ENCODE measurements around the gene POM121.

DNA sequence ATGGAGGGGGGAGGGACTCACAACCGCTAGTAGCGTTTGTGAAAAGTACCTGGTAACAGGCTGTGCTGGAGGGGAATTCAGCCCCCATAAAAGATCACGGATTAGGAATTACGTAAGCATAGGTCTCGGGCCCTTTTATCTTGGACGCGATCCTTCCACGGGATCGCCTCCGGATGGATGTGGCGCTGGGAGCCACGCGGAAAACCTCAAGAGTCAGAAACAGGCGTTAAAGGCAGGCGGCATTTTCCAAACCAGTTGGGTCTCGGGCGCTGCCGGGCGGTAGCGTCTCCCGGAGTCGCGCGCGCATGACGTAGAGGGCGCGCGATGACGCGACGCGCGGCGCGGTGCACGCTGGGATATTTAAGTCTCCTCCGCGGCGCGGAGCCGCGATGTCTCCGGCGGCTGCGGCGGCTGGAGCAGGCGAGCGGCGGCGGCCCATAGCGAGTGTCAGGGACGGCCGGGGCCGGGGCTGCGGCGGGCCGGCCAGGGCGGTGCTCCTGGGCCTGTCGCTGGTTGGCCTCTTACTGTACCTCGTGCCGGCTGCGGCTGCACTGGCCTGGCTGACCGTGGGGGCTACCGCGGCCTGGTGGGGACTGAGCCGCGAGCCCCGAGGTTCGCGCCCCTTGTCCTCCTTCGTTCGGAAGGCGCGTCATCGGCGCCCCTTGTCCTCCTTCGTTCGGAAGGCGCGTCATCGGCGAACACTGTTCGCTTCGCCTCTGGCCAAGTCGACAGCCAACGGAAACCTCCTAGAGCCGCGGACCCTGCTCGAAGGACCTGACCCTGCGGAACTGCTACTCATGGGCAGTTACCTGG lies at the start of gene POM121:
- TF ChIP-seq, protein P1, sequence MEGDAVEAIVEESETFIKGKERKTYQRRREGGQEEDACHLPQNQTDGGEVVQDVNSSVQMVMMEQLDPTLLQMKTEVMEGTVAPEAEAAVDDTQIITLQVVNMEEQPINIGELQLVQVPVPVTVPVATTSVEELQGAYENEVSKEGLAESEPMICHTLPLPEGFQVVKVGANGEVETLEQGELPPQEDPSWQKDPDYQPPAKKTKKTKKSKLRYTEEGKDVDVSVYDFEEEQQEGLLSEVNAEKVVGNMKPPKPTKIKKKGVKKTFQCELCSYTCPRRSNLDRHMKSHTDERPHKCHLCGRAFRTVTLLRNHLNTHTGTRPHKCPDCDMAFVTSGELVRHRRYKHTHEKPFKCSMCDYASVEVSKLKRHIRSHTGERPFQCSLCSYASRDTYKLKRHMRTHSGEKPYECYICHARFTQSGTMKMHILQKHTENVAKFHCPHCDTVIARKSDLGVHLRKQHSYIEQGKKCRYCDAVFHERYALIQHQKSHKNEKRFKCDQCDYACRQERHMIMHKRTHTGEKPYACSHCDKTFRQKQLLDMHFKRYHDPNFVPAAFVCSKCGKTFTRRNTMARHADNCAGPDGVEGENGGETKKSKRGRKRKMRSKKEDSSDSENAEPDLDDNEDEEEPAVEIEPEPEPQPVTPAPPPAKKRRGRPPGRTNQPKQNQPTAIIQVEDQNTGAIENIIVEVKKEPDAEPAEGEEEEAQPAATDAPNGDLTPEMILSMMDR (conservative IDR thresholded peaks at IDR 0.05; ENCODE audit: low read length), result no peak
- TF ChIP-seq EZH2phosphoT487 (IDR thresholded peaks at IDR 0.05; ENCODE audit: borderline replicate concordance), result no peak
